Lower leg skin (tissue), 4 donors: ENCODE measurements around the gene PTGIS. TPM values are rescaled to one million over a fixed set of nuclear protein-coding genes. Genes with fewer than 3 reads are reported as not detected.

ENCODE experiments used
- DNase-seq, 2 donors: peaks; one replicate each; pipeline ENCODE4 v3.0.0-alpha.2; 2019; ENCODE audit warnings: low spot score in 2 of 2
- H3K4me3 ChIP-seq: fragments of 200-600 bp; sonication (generic); 2 replicates; pipeline ENCODE4 v1.5.1; 2017; ENCODE audit warnings: mild to moderate bottlenecking, low read depth; ENCODE audit not compliant: poor library complexity, severe bottlenecking
- CTCF ChIP-seq, 3 donors: fragments of 450-650 bp; IDR thresholded peaks; one replicate each; pipeline ENCODE4 v1.5.1; 2016; ENCODE audit warnings: antibody characterized with exemption in 3 of 3, mild to moderate bottlenecking in 3 of 3, moderate library complexity in 2 of 3
- POLR2A ChIP-seq, 2 donors: fragments of 450-650 bp; IDR thresholded peaks; one replicate each; pipeline ENCODE4 v1.6.1; 2016 to 2017; ENCODE audit warnings: antibody characterized with exemption in 2 of 2, mild to moderate bottlenecking in 1 of 2, moderate library complexity in 1 of 2
- WGBS, 2 donors: methylation state at CpG; one replicate each; pipeline ENCODE4 v1.1.5; 2018; 5-methylcytosine and 5-hydroxymethylcytosine counted together
- intact Hi-C: fragments of 100-400 bp; cut with DNase I; formaldehyde crosslinking; loops from one replicate; pipeline ENCODE4 v1.15.0; 2023; ENCODE audit warnings: low total_unique reads
- total RNA-seq, 4 donors: library from RNA; depleted of rRNA; stranded (reverse); fragments of >200 nt; gene quantifications; one replicate each; pipeline ENCODE4 v1.1.0, GENCODE V29; 2016

Gene PTGIS
- total RNA-seq, 4 donors from 2014 or later, result 2.3 to 13.3 (median 9.1) TPM

GRCh38 chr20:49548371-49548947 is 19.5 kb downstream of the PTGIS start:
- no peak for DNase-seq
- intact Hi-C loops, result no loop called here
- TF ChIP-seq POLR2A (IDR thresholded peaks at IDR 0.05) (no peak), CTCF (IDR thresholded peaks at IDR 0.05) (peak in 1 of 3 donors; percentile 15)
- WGBS, 2 donors, result 97 to 100% methylated on average over 1 of the region's 1 CpG
- no peak overlapping the region for H3K4me3 ChIP-seq

GRCh38 chr20:49545572-49545971 is 22.4 kb downstream of the PTGIS start:
- WGBS, 2 donors, result 91 to 93% methylated on average over 2 of the region's 2 CpGs
- no peak overlapping the region for H3K4me3 ChIP-seq
- intact Hi-C loops, result no loop called here
- TF ChIP-seq CTCF (IDR thresholded peaks at IDR 0.05) (no peak), POLR2A (IDR thresholded peaks at IDR 0.05) (no peak)
- DNase-seq, result peak in 1 of 2 donors; percentile 52

- H3K4me3 ChIP-seq, result no peak overlapping the region
- WGBS, 2 donors, result 92 to 94% methylated on average over 5 of the region's 5 CpGs
- no peak for DNase-seq
- TF ChIP-seq POLR2A (IDR thresholded peaks at IDR 0.05) (no peak), CTCF (IDR thresholded peaks at IDR 0.05) (no peak)
- intact Hi-C loops, result no loop called here
These were observed 23.4 kb downstream of the PTGIS start for GRCh38 chr20:49544535-49544934.

GRCh38 chr20:49543858-49544437 is 24.0 kb downstream of the PTGIS start:
- intact Hi-C loops, result no loop called here
- 80 to 85% methylated on average over 10 of the region's 10 CpGs for WGBS, 2 donors
- DNase-seq, result peak in 1 of 2 donors; percentile 75
- no peak for TF ChIP-seq CTCF (IDR thresholded peaks at IDR 0.05)
- TF ChIP-seq POLR2A (IDR thresholded peaks at IDR 0.05), result no peak
- H3K4me3 ChIP-seq, result no peak overlapping the region

GRCh38 chr20:49543071-49543857 is 24.7 kb downstream of the PTGIS start:
- 88% methylated on average over 13 of the region's 13 CpGs for WGBS, 2 donors
- no peak overlapping the region for H3K4me3 ChIP-seq
- DNase-seq, result peak in 1 of 2 donors; percentile 70
- no peak for TF ChIP-seq CTCF (IDR thresholded peaks at IDR 0.05)
- TF ChIP-seq POLR2A (IDR thresholded peaks at IDR 0.05), result no peak
- intact Hi-C loops, result no loop called here
